Measurements from ENCODE around the gene WNT9A.
"Not testable (repeated sequence)": the region's sequence is repeated elsewhere in the genome, so short reads cannot be mapped to it uniquely, and the experiment has no call there.

Gene WNT9A

DNA sequence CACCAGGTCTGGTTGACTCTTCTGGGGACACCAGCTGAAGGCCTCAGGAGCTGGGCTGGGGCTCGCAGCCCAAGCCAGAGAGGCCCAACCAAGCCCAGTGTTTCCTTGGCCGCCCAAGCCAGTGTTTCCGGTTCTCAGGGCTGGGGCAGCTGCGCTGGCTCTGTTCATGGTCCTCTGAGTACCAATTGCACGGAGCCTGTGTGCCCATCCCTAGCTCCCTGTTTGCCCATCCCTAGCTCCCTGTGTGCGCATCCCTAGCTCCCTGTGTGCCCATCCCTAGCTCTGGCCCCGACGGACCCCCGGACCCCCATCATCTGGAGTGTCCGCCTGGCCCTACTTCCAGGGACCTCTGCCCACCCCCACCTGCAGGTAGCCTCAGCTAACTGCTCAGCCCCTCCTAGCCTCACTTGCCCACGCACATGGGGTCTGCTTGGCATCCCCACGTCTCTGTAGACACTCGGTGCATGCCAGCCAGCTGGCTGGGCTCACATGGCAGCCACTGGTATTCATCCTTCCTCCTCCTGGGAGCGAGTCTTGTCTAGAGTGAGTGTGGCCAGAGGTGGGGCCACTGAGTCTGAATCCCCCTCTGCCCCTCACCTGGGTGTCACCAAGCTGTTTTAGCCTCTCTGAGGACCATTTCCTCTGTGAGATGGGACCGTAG, 64.0 kb downstream of the WNT9A start:
- DNase-seq: no peak

DNA sequence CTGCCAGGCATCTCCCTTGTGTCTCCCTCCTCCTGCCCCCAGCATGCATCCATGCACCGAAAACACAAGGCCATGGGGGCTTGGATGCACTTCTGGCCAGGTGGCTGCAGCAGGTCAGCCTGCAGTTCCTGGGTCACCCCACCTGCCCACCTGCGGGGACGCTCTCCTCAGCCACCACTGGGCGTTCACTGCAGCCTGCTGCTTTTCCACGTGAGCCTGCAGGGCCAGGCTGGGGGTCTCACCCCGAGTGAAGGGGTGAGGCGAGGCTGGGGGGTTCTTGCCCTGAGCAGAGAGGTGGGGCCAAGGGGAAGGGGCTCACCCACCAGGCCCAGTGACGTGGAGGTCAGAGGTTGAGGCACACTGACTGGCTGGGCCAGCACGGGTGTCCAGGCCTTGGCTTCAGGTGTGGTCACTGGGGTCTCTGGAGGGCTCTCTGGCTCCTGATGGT, 64.6 kb downstream of the WNT9A start:
- DNase-seq: no peak

DNA sequence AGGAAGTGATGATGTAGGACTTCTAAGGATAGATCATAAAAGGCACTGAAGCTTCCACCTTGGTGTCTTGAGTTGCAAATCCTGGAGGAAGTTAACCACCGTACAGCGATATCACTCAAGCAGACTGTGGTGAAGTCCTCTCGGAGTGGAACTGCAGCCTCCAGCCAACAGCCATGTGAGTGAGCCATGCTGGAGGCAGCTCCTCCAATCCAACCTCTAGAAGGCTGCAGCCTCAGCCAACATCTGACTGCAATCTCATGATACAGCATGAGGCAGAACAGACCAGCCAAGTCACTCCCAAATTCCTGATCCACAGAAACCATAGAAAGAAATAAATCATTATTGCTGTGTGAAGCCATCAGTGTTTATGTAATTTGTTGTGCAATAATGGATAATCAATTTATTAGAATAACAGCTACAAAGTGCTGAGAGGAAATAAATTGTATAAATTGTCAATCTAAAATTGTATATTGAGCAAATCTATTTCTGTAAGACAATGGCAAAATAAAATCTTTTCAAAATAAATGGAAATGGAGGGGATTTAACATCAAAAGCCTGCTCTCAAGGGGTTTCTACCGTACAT, 67.3 kb downstream of the WNT9A start:
- DNase-seq: no peak

DNA sequence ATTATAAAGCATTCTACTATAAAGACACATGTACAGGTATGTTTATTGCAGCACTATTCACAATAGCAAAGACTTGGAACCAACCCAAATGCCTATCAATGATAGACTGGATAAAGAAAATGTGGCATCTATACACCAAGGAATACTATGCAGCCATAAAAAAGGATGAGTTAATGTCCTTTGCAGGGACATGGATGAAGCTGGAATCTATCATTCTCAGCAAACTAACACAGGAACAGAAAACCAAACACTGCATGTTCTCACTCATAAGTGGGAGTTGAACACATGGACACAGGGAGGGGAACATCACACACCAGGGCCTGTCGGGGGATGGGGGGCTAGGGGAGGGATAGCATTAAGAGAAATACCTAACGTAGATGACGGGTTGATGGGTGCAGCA, 69.9 kb downstream of the WNT9A start:
- not testable (repeated sequence) for DNase-seq

DNA sequence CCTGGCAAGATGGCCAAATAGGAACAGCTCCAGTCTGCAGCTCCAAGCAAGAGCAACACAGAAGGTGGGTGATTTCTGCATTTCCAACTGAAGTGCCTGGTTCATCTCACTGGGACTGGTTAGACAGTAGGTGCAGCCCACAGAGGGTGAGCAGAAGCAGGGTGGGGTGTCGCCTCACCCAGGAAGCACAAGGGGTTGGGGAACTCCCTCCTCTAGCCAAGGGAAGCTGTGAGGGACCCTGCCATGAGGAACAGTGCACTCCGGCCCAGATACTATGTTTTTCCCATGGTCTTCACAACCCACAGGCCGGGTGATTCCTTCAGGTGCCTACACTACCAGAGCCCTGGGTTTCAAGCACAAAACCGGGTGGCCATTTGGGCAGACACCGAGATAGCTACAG, 75.8 kb downstream of the WNT9A start:
- DNase-seq: not testable (repeated sequence)

DNA sequence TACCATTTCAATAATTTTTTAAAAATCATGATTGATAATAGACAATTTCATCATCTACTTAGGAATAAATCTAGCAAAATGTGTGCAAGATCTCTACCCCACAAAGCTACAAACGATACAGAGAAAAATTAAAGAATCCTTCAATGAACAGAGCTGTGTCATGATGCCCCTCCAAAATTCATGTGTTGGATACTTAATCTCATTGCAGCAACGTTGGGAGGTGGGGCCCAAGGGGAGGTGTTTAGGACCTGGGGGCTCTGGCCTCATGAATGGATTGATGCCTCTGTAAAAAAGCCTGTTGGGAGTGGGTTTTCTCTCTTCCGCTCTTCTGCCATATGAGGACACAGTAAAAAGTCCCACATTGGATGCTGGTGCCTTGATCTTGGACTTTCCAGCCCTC, 77.4 kb downstream of the WNT9A start:
- DNase-seq: no peak

DNA sequence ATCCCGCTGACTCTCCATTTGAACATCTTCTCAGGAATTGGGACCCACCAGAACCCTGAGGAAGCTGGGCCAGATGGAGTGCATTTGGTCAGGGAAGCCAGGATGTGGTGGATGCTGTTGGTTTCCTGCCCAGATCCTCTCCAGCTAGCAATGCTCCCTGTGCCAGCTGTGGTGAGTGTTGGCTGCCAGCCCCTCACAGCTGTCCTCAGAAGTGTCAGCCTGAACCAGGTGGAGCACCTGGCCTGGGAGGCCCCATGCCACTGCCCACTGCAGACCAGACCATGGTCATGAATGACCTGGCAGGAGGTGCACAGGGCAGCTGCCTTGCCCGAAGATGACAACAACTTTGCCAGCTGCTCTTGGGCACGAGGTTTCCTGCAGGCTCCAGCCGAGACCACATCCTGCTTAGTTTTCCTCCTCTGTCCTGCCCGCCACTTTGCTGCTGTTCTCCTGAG, 77.9 kb downstream of the WNT9A start:
- no peak for DNase-seq

DNA sequence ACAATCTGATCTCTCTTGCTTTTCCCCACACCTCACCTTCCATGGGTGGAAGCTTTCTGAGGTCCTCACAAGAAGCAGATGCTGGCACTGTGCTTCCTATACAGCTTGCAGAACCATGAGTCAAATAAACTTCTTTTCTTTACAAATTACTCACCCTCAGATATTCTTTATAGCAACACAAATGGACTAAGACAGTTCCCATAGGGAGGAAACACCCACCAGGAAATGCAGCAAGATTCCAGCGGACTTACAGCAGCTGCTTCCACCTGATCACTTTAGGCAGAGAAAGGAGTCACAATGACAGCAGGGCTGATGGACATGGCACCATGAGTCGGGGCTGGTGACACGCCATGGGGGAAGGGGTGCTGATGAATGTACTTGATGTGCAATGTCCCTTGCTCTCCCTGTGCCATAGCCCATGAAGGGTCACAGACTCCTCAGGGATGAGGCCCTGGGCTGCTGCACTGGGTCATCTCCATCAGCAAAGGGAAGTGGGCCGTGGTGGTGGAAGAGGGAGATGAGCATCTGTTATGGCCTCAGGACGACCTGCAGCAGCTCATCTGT, 78.4 kb downstream of the WNT9A start:
- DNase-seq: no peak
